Neural progenitor cell (in vitro differentiated cells): ENCODE results near the gene ZBTB42.

Experiments used
- CTCF ChIP-seq: fragments of 200-600 bp; sonication (generic); IDR thresholded peaks from 2 replicates; pipeline ENCODE4 v1.5.1; 2017; ENCODE audit warnings: antibody characterized with exemption, mild to moderate bottlenecking
- EZH2 ChIP-seq: fragments of 200-600 bp; sonication (generic); IDR thresholded peaks from 2 replicates; pipeline ENCODE4 v1.6.1; 2017; ENCODE audit warnings: antibody characterized with exemption, mild to moderate bottlenecking, moderate library complexity
- EZH2phosphoT487 ChIP-seq: fragments of 200-600 bp; sonication (generic); IDR thresholded peaks from 2 replicates; pipeline ENCODE4 v1.6.1; 2017; ENCODE audit warnings: antibody characterized with exemption

- TF ChIP-seq CTCF (no peak), EZH2 (no peak), EZH2phosphoT487 (no peak)
Measured at GRCh38 chr14:104779776-104780512, 21.0 kb upstream of the ZBTB42 start.
